GM19395 (cell line): ENCODE measurements around the gene MLXIP.

Experiments
- ATAC-seq: cut with Tn5 transposase; IDR thresholded peaks from one replicate; pipeline ENCODE4 v1.9.1; 2021; ENCODE audit warnings: mild to moderate bottlenecking, moderate library complexity; ENCODE audit not compliant: unreplicated experiment

The MLXIP gene

DNA sequence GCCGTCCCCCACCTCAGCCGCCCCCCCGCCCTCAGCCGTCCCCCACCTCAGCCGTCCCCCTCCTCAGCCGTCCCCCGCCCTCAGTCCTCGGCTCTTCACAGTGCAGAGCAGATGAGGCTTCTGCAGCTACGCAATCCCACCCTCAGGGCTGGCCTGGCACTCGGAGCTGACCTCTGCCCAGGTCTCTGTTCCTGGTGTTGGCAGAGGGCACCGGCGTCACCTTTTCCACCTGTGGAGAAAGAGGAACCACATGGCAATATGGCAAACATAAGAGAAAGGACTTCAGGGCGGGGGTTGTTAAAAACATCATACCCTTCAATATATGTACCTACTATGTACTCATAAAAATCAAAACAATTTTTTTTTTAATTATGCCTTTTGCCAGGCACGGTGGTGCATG lies 45.8 kb downstream of the MLXIP start:
- no peak for ATAC-seq

DNA sequence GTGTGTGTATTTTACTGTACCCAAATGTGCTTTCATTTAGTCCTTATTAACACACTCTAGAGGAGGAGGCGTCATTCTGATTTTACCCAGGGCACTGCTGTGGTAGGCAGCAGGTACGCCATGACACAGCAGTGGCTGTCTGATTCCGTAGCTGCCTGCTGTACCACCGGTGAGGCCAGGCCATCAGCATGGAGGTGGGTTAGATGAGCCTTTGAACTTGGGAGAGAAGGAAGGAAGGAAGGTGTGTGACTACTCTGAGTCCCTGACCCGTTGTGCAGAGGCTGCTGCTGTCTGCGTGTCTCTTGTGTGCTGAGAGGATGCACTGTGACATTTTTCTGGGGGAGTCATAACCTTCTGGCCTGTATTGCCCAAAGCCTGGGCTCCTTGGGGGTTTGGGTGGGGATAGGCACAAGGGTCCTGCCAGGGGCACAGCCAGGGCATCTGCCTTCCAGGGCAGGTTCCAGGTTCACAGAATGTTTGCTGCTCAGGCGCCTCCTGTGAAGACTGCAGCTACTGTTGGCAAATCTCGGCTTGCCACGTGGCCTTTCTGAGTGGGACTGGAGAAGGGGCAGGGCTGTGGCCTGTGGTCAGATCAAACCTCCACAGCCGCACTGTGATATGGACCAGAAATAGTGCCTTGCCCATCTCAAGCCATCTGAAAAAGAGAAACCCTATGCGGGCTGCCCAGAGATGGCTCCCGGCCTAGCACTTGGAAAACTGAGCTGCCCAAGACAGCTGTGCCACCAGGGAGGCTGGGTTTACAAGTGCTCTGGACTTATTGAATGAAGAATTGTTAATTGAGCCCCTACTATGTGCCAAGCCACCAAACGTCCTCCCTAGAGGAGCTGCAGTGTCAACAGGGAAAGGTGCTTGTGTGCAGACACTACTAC lies 47.1 kb downstream of the MLXIP start:
- ATAC-seq = no peak

DNA sequence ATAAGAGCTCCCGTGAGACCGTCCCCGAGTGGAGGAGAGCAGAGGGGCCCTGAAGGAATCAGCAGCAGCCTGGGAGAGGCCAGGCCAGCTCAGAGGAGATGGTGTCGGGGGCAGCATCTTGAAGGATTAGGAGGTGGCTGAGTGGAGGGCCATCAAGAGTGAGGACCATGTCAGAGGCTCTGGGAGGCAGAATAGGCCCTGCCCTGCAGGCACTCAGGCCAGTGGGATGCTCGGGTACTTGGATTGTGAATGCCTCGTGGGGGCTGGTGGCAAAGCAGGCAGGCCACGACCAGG lies 47.7 kb downstream of the MLXIP start:
- no peak for ATAC-seq

DNA sequence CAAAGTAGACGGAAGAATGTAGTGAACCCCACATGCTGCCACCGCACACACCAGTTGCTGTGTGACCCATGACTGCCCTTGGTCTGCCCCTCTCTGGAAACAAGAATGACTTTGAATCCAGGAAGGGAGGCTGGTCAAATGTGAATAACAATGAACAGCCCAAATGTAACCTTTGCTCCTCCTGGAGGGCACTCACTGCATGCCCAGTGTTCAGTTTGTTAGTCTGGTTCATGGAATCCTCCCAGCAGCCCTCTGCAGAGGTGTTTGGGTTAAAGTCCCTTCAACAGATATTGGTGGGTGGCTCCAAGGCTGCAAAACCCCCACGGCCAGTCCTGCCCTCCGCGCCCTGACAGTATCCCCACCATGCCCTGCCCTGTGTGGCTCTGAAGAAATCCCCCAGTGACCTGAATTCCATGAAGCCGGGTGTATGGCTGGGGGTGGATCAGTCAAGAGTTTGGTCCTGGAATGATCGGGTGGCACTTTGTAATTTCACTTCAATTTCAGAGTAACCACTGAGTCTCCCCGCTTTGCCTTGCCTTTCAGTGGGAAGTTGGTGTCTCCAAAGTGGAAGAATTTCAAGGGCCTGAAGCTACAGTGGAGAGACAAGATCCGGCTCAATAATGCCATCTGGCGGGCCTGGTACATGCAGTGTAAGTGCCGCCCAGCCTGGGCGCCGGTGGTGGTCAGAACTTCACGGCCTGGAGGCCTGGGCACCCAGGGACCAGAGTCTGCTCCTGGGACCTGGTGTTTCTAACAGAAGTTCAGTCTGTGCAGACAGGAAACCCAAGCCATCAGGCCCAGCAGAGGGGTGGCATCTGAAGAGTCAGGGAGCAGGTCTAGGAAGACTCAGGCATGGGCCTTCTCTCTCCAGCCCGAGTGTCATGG lies 48.4 kb downstream of the MLXIP start:
- no peak for ATAC-seq

DNA sequence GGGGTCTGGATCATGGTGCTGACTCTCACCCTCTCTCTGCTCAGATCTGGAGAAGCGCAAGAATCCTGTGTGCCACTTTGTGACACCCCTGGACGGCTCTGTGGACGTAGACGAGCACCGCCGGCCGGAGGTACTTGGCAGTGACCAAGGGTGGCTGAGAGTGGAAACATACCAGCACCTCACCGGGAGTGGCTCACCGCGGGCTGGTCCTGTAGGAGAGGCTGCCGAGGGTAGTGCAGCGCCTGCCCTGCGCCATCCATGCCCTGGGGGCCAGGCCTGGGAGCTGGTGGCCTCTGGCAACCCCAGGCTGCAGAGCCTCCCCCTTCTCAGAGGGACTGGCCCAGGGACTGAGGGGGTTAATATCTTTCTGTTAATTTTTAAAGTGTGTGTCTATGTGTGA lies 49.3 kb downstream of the MLXIP start:
- no peak for ATAC-seq

DNA sequence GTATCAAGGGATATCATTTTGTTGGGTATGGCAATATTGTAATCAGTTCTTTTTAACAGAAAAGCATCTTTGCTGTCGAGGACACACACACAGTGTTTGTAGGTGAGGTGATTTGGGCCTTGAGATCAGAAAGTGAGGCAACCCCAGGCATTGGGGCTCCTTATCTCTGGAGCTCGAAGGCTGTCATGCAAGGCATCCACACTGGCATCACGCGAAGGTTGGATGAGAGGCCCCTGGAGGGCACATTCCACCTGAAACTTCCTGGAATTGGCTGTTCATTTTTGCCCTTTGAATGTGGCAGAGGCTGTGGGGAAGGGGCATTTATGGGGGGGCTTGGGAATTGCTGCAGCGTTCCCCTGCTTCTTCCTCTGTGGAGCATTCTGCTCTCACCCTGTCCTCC lies 49.9 kb downstream of the MLXIP start:
- ATAC-seq = no peak

DNA sequence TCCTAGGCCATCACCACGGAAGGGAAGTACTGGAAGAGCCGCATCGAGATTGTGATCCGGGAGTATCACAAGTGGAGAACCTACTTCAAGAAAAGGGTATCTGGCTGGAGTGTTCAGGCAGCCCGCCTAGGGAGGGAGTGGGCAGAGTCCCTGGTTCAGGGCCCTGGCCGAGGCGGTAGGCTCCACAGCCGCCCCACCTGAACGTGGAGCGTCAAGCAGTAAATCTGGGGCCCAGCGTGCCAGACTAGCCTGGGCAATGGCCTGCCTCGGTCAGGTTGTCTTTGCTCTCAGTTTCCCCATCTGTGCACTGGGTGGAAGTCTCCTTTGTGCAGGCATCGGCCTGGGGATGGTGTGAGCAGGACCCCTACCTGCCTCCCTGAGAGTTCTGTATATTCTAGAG lies 50.6 kb downstream of the MLXIP start:
- ATAC-seq = no peak

DNA sequence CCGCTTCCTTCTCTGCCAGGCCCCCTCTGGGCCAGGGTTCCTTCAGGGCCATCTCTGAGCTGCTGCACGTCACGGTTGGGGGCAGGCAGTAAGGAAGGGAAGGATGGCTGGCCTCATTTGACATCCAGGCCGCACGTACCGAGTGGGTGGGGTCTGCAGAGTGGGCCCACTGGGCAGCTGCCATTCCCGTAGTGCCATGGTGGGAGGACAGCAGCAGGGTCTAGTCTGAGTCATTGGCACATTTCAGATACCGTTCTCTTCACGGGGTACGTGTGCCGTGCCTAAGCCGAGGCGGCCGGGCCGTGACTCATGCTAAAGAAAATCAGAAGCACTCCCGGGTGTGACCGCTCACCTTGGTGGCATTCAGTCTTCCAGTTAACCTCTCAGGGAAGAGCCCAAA lies 51.6 kb downstream of the MLXIP start:
- ATAC-seq = no peak

DNA sequence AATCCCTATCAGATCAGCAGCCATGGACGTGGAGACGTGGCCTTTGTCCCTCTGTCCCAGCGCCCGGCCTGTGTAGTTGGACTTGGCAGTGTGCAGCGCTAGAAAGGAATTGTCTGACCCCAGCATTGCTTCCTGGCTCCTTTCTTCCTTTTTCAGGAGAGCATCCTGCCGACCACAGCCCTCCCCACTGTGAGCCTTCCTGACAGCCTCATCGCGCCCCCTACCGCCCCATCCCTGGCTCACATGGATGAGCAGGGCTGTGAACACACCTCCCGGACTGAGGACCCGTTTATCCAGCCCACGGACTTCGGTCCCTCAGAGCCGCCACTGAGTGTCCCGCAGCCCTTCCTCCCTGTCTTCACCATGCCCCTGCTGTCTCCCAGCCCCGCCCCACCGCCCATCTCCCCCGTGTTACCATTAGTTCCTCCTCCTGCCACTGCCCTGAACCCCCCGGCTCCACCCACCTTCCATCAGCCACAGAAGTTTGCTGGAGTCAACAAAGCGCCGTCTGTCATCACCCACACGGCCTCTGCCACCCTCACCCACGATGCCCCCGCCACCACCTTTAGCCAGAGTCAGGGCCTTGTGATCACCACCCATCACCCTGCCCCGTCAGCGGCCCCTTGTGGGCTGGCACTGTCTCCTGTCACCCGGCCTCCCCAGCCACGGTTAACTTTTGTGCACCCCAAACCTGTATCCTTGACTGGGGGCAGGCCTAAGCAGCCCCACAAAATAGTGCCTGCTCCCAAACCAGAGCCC lies 54.8 kb downstream of the MLXIP start:
- no peak for ATAC-seq

DNA sequence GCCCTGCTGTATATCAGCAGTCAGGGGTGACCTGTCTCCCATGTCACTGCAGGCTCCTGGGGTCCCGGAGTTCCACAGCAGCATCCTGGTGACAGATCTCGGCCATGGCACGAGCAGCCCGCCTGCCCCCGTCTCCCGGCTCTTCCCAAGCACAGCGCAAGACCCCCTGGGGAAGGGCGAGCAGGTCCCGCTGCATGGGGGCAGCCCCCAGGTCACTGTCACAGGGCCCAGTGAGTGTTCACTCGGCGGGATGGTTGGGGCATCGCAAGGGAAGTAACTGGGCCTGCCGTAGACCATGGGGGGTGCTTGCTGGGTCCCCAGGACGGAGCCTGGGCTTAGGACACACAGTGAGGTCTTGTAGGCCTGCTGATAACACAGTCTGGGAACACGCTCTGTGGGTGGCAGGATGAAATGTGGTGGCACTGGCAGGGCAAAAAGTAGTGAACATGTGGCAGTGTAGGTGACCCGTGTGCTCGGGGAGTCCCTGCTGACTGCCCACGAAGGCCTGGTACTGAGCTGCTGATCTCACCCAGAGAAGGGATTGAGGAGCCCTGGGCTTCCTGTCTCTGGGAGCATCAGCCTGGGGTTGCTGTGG lies 57.0 kb downstream of the MLXIP start:
- ATAC-seq = no peak

DNA sequence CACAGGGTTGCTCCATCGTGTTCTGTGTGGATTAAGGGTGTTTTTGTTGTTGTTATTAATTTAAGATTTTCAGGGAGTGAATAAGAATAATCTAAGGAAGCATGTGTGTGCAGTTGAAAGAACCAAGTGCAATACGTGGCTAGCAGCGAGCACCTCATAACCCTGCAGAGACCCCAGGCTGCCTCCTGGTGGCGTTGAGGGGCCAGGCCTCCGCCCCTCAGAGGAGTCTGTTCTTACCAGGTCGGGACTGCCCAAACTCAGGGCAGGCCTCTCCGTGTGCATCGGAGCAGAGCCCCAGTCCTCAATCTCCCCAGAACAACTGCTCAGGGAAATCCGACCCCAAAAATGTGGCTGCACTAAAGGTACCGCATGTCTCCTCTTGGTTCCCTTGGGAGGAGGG lies 58.7 kb downstream of the MLXIP start:
- ATAC-seq = no peak

DNA sequence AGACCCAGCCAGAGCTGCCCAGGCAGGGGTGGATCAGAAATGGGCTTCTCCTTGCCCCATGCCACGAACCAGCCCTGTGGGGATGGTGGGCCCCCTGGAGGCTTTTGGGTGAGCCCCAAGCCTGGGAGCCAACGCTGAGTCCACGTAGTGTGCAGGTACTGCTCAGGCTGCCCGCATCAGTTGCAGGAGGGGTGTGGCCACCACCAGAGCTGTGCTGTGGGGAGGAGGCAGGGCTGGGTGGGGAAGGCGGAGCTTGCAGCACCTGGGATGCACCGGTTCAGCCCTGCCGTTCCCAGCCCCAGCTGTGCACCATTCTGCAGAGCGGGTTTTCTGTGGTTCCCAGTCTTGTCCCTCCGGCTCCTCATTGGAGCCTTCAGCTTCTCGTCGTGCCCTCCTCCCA lies 59.1 kb downstream of the MLXIP start:
- ATAC-seq = no peak

DNA sequence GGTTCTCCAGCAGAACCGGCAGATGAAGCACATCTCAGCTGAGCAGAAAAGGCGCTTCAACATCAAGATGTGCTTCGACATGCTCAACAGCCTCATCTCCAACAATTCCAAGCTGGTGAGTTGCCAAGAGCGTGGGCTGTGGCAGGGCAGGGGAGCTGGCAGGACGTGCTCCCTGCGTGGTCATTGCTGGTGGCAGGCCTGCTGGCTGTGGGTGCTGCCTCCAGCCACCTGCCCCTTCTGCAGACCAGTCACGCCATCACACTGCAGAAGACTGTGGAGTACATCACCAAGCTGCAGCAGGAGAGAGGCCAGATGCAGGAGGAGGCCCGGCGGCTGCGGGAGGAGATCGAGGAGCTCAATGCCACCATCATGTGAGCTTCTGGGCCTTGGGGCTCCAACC lies 59.6 kb downstream of the MLXIP start:
- ATAC-seq = no peak

DNA sequence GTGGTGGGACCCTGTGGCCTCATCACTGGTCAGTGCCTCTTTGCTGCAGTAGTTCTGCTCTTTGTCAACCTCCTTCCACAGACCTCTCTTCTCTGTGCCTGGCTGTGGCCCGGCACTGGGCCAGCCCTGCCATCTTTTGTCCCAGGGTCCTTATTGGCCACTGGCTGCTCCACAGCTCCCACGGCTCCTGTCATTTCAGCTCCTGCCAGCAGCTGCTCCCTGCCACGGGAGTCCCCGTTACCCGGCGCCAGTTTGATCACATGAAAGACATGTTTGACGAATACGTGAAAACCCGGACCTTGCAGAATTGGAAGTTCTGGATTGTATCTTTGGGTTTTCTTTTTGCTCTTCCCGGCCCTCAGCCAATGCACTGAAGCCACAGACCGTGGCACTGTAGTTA lies 60.1 kb downstream of the MLXIP start:
- ATAC-seq = no peak

DNA sequence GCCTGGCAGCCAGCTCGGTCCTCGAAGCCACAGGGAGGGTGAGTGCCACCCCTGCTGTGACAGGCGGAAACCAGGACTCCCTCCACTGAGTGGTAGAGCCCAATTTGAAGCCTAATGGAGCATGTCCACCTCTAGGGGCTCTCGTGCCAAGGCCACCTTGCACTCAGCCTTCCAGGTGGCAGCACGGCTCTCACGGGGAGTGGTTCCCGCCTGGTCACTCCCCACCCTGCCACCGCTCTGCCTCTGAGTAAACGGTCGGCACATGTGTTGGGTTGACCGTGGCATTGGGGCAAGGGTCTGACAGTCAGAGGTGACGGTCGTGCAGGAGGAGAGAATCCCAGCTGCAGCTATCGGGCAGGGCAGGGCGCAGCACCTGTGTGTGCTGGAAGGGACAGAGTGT lies 60.7 kb downstream of the MLXIP start:
- no peak for ATAC-seq

DNA sequence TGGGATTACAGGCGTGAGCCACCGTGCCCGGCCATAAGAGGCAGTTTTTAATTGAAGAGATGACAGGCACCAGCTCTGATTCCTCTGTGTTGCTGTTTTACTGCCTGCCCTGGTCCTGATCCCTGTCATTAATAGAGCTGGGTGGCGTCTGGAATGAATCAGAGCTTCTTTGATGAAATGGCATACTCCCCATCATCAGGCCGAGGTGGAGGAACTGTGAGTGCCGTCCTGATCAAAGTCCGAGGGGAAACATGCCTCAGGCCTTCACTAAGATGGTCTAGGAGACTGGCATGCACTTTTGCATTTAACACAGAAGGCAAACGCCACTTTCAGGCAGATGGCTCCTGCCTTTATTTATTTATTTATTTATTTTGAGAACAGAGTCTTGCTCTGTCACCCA lies 61.4 kb downstream of the MLXIP start:
- ATAC-seq = no peak

DNA sequence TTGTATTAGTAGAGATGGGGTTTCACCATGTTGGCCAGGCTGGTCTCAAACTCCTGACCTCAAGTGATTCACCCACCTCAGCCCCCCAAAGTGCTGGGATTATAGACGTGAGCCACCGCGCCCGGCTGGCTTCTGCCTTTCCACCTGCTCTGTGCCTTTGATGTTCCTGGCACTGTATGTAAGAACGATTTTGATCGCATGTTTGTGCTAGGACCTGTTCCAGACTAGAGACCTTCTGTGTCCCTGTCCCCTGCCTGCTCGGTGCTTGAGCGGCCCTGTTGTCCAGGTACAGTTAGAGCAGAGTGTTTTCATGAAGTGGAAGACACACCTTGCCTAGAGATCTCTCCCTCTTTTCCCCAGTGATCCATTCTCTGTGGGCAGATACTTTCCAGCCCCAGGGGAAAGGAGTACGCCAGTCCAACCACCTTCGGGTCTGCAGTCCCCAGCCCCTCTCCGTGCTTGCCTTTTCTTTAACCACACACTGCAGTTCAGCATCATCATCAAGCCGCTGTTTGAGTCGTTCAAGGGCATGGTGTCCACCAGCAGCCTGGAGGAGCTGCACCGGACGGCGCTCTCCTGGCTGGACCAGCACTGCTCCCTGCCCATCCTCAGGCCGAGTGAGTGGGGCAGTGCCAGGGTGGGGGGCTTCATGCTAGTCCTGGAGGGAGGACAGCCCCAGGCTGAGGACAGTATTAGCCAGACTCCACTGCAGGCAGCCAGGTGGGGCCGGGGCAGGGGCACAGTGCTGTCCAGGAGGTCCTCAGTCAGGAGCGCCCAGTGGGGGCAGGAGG lies 62.1 kb downstream of the MLXIP start:
- ATAC-seq = no peak

DNA sequence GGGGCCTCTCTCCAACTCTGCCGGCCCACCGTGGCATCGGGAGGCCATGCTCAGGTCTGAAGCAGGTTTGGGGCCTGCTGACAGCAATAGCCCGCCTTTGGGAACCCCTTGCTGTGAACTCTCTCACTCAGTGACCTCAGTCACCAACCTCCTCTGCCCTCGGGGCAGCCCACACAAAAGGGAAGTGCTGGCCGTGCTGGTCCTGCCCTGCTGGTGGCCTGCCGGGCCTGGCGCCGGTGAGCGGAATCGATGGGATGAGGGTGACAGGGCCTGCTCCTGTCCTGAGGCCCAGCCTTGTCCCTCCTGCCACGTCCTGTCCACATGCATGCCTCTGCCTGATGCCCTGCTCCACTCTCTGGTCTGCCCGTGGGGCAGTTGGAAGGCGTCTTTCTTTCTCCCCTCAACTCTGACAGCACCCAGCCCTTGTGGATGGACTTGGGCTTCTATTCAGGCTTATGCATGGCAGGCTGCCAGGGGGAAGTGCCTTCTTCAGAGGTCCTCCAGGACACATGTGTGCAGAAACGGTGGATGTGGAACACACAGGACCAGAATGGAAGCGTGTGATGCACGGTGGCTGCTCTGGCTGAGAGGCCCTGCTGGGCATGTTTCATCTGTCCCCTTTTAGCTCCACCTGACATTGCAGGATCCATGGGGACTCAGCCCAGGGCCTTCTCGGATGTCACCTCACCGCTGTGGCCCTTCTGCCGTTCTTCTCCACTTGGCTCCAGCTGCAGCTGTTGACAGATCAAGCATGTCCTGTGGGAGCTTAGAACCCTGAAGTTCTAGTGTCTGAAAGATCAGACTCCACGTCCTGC lies 63.6 kb downstream of the MLXIP start:
- no peak for ATAC-seq

DNA sequence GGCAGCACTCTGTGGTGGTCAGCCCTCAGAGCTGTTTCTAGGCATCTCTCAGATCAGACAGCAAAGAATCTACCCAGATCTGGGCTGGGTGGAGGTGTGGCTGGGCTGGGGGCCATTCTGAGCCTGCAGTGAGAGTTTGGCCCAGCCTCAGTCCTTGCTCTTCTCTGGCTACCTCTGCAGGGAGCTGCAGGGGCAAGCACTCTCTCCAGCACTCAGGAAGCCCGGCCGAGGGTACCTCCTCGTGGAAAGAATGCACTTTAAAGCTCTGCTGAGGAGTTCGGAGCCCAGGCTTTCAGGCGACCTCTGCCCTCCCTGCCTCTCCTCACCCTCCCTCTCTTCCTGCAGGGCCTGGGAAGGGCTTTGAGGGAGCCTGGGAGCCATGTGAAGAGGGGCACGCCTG lies 64.3 kb downstream of the MLXIP start:
- ATAC-seq = no peak

DNA sequence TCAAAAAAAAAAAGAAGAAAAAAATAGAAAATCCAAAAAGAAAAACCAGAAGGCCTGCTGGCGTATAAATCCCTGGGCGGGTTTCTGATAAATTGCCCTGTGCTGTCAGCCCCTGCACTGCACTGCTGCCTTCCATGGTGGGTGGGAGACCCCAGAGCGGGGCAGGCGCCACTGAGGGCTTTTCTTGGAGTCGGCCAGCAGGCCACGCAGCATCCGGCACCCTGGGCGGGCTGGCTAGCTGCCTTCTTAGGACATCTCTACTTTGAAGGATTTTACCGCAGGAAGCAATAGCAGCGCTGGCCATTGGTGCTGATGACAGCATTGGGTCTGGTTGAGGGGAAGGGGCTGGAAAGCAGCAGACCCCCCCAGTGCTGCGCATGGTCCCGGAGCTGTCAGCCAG lies 66.3 kb downstream of the MLXIP start:
- ATAC-seq = no peak
